GM13977 (cell line): ENCODE results near the gene SPATA32.

Source experiments
- DNase-seq: peaks from one replicate; pipeline ENCODE4 v3.0.0; 2012; ENCODE audit warnings: low spot score
- CTCF ChIP-seq: IDR thresholded peaks from 2 replicates; pipeline ENCODE4 v1.5.1; 2012; ENCODE audit warnings: mild to moderate bottlenecking, control low read depth; ENCODE audit not compliant: insufficient read depth; ENCODE audit errors: extremely low read depth, missing control alignments
- in situ Hi-C: fragments of 300-500 bp; cut with MboI; formaldehyde crosslinking; loops from one replicate; pipeline ENCODE4 v1.12.0; 2022; ENCODE audit warnings: low sequenced_read_pairs, low pct_unique_long_range_greater_than_20kb, mixed read lengths, inconsistent platforms; ENCODE audit not compliant: unreplicated experiment

SPATA32 gene

GRCh38 chr17:45293413-45294211 lies 31.7 kb upstream of the SPATA32 start:
- in situ Hi-C loops: no loop called here
- TF ChIP-seq CTCF: no peak
- no peak for DNase-seq

GRCh38 chr17:45292696-45293412 lies 31.0 kb upstream of the SPATA32 start:
- in situ Hi-C loops: no loop called here
- TF ChIP-seq CTCF: no peak
- DNase-seq: no peak

GRCh38 chr17:45291171-45291805 lies 29.4 kb upstream of the SPATA32 start:
- in situ Hi-C loops: no loop called here
- TF ChIP-seq CTCF: no peak
- DNase-seq: no peak

GRCh38 chr17:45290269-45290765 lies 28.4 kb upstream of the SPATA32 start:
- no peak for TF ChIP-seq CTCF
- in situ Hi-C loops: no loop called here
- no peak for DNase-seq

- DNase-seq: no peak
- no peak for TF ChIP-seq CTCF
- in situ Hi-C loops: no loop called here
Observed at GRCh38 chr17:45289301-45290268, 27.7 kb upstream of the SPATA32 start.
